ENCODE data around the gene HPCAL1. TPM values are rescaled to one million over a fixed set of nuclear protein-coding genes. Genes with fewer than 3 reads are reported as not detected.

The HPCAL1 gene
- total and polyA plus RNA-seq, 2 experiments from 2014 or later: 13.4 to 25.5 TPM

- Histone ChIP-seq H3K27me3 (no peaks in the 10 kb centered on the region), H3K9me3 (ENCODE audit: low read depth) (no peaks in the 10 kb centered on the region), H3K4me1 (ENCODE audit: low read depth) (no peaks in the 10 kb centered on the region), H3K27ac (no peak overlapping the region), H3K36me3 (no peaks in the 10 kb centered on the region), H3K4me3 (no peak overlapping the region)
- TF ChIP-seq CTCF (IDR thresholded peaks at IDR 0.05; ENCODE audit: low read depth, low read length): no peak
- no peak for DNase-seq (ENCODE audit: low read depth in 1 of 2, low spot score in 1 of 2)
Observed at GRCh38 chr2:10413991-10414451, 111.3 kb downstream of the HPCAL1 start.

DNA sequence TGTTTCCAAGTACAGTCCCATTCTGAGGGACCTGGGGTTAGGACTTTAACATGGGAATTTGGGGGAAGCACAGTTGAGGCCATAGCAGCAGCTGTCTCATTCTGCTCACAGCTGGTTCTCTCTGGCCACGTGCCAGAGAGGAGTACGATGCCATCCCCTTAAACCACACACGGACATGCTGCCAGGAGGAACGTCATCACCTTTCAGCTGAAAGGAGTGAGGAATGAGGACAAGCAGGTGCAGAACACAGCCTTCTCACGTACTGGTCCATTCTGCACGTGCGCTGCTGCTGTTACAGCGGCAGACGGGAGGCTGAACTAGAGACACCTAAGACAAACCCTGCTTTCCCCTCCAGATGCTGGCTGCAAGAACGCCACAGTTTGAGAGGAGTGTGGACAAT lies 111.9 kb downstream of the HPCAL1 start:
- H3K36me3 ChIP-seq: no peaks in the 10 kb centered on the region
- H3K4me1 ChIP-seq (ENCODE audit: low read depth): no peaks in the 10 kb centered on the region
- H3K27me3 ChIP-seq: no peaks in the 10 kb centered on the region
- H3K9me3 ChIP-seq (ENCODE audit: low read depth): no peaks in the 10 kb centered on the region
- no peak overlapping the region for H3K27ac ChIP-seq
- TF ChIP-seq CTCF (IDR thresholded peaks at IDR 0.05; ENCODE audit: low read depth, low read length): no peak
- no peak for DNase-seq (ENCODE audit: low read depth in 1 of 2, low spot score in 1 of 2)
- no peak overlapping the region for H3K4me3 ChIP-seq

GRCh38 chr2:10415048-10415447 lies 112.3 kb downstream of the HPCAL1 start:
- H3K9me3 ChIP-seq (ENCODE audit: low read depth): no peaks in the 10 kb centered on the region
- H3K36me3 ChIP-seq: no peaks in the 10 kb centered on the region
- H3K27me3 ChIP-seq: no peaks in the 10 kb centered on the region
- TF ChIP-seq CTCF (IDR thresholded peaks at IDR 0.05; ENCODE audit: low read depth, low read length): no peak
- no peak for DNase-seq (ENCODE audit: low read depth in 1 of 2, low spot score in 1 of 2)
- H3K4me3 ChIP-seq: no peak overlapping the region
- H3K4me1 ChIP-seq (ENCODE audit: low read depth): no peaks in the 10 kb centered on the region
- H3K27ac ChIP-seq: no peak overlapping the region

DNA sequence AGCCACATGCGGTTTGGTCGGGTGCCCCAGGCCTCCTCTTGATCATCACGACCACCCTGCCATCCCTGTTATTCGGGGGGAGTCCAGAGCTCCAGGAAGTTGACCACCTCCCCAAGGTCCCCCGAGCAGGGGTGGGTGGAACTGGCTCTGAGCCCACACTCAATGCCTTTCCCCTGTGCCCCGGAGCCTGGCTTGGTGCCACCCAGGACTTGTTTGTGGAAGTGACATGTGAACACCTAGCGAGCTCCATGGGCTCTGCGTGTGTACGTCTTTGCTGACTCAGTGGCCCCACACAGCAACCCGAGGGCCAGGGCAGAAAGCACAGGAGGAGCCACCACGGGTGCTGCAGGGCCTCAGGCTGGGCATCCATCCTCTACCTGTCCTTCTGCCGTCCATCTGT lies 112.9 kb downstream of the HPCAL1 start:
- Histone ChIP-seq H3K27ac (no peak overlapping the region), H3K4me1 (ENCODE audit: low read depth) (no peaks in the 10 kb centered on the region), H3K27me3 (no peaks in the 10 kb centered on the region), H3K9me3 (ENCODE audit: low read depth) (no peaks in the 10 kb centered on the region), H3K4me3 (no peak overlapping the region), H3K36me3 (no peaks in the 10 kb centered on the region)
- no peak for TF ChIP-seq CTCF (IDR thresholded peaks at IDR 0.05; ENCODE audit: low read depth, low read length)
- no peak for DNase-seq (ENCODE audit: low read depth in 1 of 2, low spot score in 1 of 2)

DNA sequence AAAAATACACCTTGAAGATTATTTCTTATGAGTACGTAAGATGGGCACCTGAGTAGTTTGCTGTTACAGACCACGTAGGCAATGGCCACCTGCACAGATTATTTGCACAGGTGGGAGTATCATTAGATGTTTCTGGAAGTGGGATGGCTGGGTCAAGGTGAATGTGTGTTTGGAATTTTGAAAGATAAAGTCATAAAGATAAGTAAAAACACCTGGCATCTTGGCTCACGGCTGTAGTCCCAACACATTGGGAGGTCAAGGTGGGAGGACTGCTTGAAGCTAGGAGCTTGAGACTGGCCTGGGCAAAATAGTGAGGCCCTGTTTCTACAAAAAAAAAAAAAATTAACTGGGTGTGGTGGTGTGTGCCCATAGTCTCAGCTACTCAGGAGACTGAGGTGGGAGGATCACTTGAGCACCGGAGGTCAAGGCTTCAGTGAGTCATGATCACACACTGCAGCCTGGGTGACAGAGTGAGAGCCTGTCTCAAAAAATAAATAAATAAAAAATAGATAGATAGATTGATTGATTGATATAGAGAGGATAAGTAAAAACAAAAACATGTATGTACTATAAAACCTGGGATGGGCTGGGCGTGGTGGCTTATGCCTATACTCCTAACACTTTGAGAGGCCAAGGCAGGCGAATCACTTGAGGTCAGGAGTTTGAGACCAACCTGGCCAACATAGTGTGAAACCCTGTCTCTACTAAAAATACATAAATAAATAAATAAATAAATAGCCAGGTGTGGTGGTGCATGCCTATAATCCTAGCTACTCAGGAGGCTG lies 115.0 kb downstream of the HPCAL1 start:
- DNase-seq (ENCODE audit: low read depth in 1 of 2, low spot score in 1 of 2): no peak
- H3K27ac ChIP-seq: no peak overlapping the region
- no peaks in the 10 kb centered on the region for H3K9me3 ChIP-seq (ENCODE audit: low read depth)
- TF ChIP-seq CTCF (IDR thresholded peaks at IDR 0.05; ENCODE audit: low read depth, low read length): no peak
- H3K4me1 ChIP-seq (ENCODE audit: low read depth): no peaks in the 10 kb centered on the region
- H3K36me3 ChIP-seq: no peaks in the 10 kb centered on the region
- H3K4me3 ChIP-seq: no peak overlapping the region
- no peaks in the 10 kb centered on the region for H3K27me3 ChIP-seq
